GM08714 (cell line): ENCODE results near the gene ADAMTSL3.
"Not testable (repeated sequence)": the region's sequence is repeated elsewhere in the genome, so short reads cannot be mapped to it uniquely, and the experiment has no call there.

Source experiments
- H3K4me3 ChIP-seq: fragments of 200-500 bp; sonication (Bioruptor generic); 2 replicates; pipeline ENCODE4 v1.5.1; 2014; ENCODE audit warnings: mild to moderate bottlenecking, low read length, inconsistent platforms
- ZNF274 ChIP-seq: IDR thresholded peaks from 2 replicates; pipeline ENCODE4 v1.6.1; 2012; ENCODE audit warnings: mild to moderate bottlenecking, low read depth, low read length

The ADAMTSL3 gene

DNA sequence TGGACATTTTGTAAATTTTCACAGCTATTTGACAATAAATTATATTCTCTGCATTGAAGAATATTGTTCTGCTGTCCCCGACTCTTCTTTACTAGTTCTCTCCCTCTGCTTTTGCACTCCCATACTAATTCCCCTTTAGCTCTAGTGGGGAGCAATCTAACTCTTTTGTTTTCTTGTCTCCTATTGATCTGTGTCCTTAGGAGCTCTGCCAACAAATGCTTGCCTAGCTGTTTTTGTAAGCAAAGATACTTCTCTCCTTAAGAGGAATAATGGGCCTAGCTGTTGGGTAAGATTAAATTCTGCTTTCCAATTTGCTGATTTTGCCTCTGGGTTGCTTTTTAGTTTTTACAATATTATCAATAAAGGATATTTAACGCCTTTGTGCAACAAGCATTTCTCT is 17.7 kb downstream of the ADAMTSL3 start:
- no peak overlapping the region for H3K4me3 ChIP-seq
- TF ChIP-seq ZNF274, result no peak

GRCh38 chr15:83673385-83673784 is 19.5 kb downstream of the ADAMTSL3 start:
- TF ChIP-seq ZNF274, result no peak
- no peak overlapping the region for H3K4me3 ChIP-seq

DNA sequence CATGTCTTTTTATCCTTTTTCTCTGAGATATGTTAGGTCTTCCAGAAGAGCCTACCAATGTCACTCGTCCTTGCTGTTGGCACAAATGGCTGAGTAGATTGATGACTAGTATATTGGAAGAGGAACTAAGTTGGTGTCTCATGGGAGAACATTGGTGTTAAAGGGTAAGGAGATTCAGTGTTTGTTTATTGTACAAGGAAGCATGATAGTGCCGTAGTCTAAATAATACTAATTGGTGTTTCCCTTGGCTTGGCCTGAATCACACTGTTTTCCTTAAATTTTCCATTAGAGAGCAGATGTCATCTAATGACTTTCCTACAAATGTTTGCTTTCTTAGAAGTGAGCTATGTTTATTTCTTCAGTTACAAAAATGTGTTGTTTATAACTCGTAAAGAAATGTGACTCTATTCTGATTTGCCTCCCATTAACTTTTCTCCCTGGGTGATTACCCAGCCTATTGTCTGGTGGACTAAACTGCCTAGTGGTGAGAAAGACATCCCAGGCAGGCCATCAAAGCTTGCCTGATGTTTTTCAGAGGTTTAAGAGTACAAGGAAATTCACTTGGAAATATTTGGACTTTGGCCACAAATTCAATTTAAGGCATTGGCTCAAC is 28.7 kb downstream of the ADAMTSL3 start:
- TF ChIP-seq ZNF274, result no peak
- H3K4me3 ChIP-seq, result no peak overlapping the region

- no peak overlapping the region for H3K4me3 ChIP-seq
- no peak for TF ChIP-seq ZNF274
These were observed 32.0 kb downstream of the ADAMTSL3 start for GRCh38 chr15:83685916-83686332.

GRCh38 chr15:83688201-83688600 is 34.3 kb downstream of the ADAMTSL3 start:
- no peak for TF ChIP-seq ZNF274
- no peak overlapping the region for H3K4me3 ChIP-seq

- no peak for TF ChIP-seq ZNF274
These were observed 36.8 kb downstream of the ADAMTSL3 start for GRCh38 chr15:83690676-83691075.

DNA sequence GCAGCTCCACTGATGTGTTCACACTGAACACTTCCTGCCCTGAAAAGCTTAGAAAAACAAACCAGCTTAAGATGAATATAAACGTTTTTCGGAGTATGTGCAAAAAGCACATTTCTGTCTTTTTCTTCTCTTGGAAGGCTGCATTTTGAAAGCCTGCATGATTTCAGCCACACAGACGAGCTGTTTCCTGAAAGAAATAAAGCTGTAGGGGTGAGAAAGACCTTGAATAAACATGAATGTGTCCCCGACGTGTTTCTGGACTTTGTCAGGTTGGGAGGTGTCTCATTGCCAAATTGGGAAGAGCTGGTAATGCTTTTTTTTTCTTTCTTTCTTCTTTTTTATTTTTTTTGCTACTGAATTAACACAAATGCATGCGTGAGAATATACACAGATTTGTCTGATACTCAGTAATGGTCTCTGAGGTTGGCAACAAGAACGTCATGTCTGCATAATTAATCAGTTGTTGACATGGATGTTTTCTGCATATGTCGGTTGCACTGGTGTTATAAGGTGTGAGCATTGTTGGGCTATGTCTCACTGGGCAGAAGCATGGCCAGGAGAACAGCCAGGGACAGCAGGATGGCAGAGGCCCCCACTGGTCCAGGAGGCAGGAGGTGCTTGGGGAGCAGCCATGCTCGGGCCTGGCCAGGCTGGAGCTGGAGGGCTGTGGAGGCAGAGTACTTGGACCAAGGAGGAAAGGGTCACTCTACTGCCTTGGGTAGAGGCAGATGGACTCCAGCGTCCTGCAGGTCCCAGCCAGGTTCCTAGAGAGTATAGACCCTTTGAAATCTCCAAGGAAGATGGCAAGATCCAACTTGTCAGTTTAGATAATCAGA is 39.0 kb downstream of the ADAMTSL3 start:
- TF ChIP-seq ZNF274, result no peak
- H3K4me3 ChIP-seq, result no peak overlapping the region

More at GRCh38 chr15:83690676-83691075, 36.8 kb downstream of the ADAMTSL3 start:
- H3K4me3 ChIP-seq, result no peak overlapping the region

DNA sequence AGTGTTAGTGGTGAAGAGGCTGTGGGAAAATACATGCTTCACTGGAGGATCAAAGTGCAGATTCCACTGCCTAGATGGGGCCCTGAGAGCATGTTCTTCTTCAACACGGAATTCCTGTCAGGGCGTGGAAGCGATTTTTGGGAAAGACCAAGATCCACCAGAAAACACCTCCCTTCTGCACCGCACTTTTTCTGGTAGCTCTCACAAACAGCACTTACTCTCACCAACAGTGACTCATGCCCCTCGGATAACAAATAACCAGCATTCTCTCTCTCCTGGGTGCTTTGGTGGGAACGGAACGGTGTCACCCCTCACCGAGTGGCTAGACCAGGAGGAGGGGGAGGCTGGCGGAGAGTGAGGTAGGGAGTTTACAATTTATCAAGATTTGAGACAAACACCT is 40.1 kb downstream of the ADAMTSL3 start:
- H3K4me3 ChIP-seq, result no peak overlapping the region
- TF ChIP-seq ZNF274, result no peak

DNA sequence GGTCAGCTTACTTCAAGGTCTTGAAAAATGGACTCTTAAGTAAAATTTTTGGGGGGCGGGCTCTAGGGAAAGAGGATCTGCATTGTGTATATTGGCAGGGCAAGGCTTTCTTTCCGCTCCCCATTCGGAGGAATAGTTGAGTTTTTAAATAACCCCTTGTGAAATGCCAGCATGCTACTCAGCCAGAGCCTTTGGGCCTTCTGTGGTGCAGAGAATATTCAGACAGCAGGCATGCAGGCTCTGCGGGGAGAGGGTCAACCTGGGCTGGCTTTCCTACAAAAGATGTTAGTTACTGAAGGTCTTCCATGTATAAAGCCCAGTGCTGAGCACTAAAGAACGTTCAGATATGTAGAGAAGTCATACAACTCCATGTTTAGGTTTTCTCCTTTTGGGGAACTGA is 40.6 kb downstream of the ADAMTSL3 start:
- no peak for TF ChIP-seq ZNF274
- no peak overlapping the region for H3K4me3 ChIP-seq

- no peak for TF ChIP-seq ZNF274
- H3K4me3 ChIP-seq, result no peak overlapping the region
These were observed 41.3 kb downstream of the ADAMTSL3 start for GRCh38 chr15:83695246-83695645.

DNA sequence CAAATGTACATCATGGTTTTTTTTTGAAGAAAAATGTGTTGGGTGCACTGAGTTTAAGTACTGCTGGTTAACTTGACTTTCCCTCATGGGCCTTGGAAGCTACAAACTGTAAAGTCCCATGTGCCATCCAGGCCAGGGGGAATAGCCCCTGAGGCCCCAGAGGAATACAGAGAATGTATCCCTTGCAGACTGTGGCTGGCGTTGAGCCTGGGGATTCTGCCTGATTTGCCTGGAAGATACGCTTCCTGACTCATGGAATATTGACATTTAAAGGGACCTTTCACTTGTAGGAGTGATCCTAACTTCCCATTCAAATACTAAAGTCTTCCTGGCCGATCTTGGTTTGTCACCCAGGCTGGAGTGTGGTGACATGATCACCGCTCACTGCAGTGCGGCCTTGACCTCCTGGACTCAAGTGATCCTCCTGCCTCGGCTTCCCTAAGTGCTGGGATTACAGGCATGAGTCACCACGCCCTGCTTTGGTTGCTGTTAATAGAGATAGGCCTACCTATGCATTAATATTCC is 42.0 kb downstream of the ADAMTSL3 start:
- TF ChIP-seq ZNF274, result no peak
- H3K4me3 ChIP-seq, result no peak overlapping the region

- no peak overlapping the region for H3K4me3 ChIP-seq
- no peak for TF ChIP-seq ZNF274
These were observed 43.8 kb downstream of the ADAMTSL3 start for GRCh38 chr15:83697716-83698115.

DNA sequence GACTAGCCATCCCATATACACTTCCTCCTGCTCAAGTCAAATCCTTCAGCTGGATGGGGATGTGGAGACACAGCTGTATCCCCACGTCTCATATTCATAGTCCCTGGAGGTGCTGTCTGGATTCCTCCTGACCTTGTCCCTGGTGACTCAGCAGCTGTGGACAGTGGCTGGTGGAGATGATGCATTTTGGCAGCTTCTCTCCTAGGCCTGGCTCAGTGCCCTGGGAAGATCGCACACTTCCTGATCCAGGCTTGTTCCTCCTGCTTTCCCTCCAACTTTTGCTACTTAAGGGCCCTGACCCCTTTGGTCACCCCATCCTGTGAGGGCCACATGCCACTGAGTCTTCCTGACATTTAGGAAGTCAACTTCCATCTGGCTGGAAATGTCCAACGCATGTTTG is 44.4 kb downstream of the ADAMTSL3 start:
- no peak overlapping the region for H3K4me3 ChIP-seq
- TF ChIP-seq ZNF274, result no peak

- no peak for TF ChIP-seq ZNF274
- no peak overlapping the region for H3K4me3 ChIP-seq
These were observed 45.1 kb downstream of the ADAMTSL3 start for GRCh38 chr15:83699028-83699427.

DNA sequence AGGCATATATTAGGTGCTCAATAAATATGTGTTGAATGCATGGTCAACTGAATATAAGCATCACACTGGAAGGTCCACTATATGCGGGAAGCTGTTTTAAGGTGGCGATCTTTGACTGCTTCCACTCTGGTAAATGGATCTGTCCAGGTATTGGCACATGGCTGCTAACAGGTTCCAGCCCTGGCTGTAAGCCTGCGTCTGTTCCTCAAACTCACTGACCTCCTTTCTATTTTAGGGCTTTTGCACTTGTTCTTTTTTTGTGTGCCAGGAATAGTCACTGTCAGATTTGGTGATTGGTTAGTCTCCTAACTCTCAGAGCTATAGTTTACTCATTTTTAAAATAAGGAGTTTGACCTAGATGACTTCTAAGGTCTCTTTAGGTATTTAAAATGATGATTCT is 46.2 kb downstream of the ADAMTSL3 start:
- no peak for TF ChIP-seq ZNF274
- H3K4me3 ChIP-seq, result no peak overlapping the region

GRCh38 chr15:83702314-83702713 is 48.4 kb downstream of the ADAMTSL3 start:
- not testable (repeated sequence) for H3K4me3 ChIP-seq
